ENCODE measurements around the gene CLNK.

GRCh38 chr4:10730019-10730418, 45.5 kb upstream of the CLNK start:
- TF ChIP-seq CTCF (IDR thresholded peaks at IDR 0.05; ENCODE audit: low read depth, low read length, missing input control) (no peak), TAF1 (conservative IDR thresholded peaks at IDR 0.05) (no peak), GABPA (IDR thresholded peaks at IDR 0.05 in 1 of 2, conservative IDR thresholded peaks at IDR 0.05 in 1 of 2) (no peak), REST (IDR thresholded peaks at IDR 0.05) (no peak), MAX (IDR thresholded peaks at IDR 0.05) (no peak), JUND (IDR thresholded peaks at IDR 0.05) (no peak), SP1 (IDR thresholded peaks at IDR 0.05) (no peak), YY1 (IDR thresholded peaks at IDR 0.05) (no peak), RAD21 (IDR thresholded peaks at IDR 0.05) (no peak), FOXA1 (IDR thresholded peaks at IDR 0.05) (no peak), RXRA (IDR thresholded peaks at IDR 0.05) (no peak), ATF3 (IDR thresholded peaks at IDR 0.05) (no peak), HNF4G (IDR thresholded peaks at IDR 0.05) (no peak)
